Activated CD4-positive, alpha-beta T cell treated with anti-CD3 and anti-CD28 coated beads for 1 hour (primary cell): ENCODE results near the gene LCK.

Source experiments
- DNase-seq: peaks from one replicate; pipeline ENCODE4 v3.0.0-alpha.2; 2020

The LCK gene

GRCh38 chr1:32330558-32331151 is 79.6 kb downstream of the LCK start:
- DNase-seq, result no peak

DNA sequence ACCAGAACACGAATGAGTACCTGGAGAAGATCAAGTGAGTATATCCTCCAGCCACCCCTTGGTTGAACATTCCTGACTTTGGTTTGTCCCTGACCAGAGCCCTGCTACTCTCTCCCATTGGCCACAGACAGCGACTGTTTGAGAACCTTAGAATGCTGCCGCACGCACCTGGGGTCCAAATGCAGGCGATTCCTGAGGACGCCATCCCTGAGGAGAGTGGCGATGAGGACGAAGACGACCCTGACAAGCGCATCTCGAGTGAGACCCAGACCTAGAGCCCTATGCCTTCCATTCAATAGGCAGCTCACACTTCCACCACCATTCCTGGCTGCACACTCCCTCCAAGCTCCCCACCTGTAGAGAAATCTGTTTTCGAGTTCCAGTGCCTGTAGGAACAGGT is 80.5 kb downstream of the LCK start:
- no peak for DNase-seq

DNA sequence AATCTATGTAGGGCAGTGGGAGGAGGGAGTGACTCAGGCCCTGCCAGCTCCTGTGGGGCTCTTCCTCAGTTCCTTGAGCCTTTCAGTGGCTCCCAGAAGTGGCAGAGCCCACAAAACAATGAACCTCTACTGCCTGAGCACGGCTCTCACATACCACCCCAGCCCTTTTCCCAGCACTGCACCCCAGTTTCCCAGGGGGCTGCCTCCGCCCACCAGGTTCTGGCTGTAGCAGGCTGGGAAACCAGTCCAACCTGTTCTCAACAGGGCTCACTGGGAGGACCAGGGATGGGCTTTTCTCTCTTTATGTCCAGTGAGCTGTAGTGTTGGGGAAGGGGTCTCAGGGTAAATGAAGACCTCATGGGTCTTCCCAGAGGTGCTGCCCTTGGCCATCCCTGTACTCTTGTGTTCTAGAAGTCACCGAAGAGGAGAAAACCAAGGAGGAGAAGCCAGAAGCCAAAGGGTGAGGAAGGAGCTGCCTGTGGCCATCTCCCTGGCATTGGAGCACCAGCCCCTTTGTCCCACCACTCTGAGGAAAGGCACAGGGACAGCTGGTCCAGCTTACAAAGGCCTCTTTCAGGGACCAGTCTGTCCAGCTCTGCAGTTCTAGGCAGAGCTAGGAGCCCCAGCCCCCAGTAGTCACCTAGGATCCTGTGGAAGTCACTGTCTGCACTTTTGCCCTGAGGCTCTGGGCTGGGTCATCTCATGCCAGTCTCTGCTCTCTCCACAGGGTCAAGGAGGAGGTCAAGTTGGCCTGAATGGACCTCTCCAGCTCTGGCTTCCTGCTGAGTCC is 81.4 kb downstream of the LCK start:
- DNase-seq, result no peak

GRCh38 chr1:32333251-32333963 is 82.3 kb downstream of the LCK start:
- DNase-seq, result no peak

GRCh38 chr1:32334274-32334861 is 83.3 kb downstream of the LCK start:
- DNase-seq, result no peak

GRCh38 chr1:32334864-32335534 is 83.9 kb downstream of the LCK start:
- DNase-seq, result peak; percentile 57

DNA sequence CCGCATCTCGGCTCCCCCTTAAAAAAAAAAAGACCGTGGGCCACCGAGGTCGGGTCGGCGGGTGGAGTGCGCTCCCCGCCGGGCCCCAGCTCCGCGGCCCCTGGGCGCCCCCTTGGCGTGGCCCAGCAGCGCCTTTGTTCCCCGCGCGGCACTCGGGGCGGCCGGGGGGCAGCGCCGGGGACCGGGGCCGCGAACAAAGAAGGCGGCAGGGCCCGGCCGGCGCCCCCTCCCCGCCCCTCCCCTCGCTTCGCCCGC is 84.4 kb downstream of the LCK start:
- no peak for DNase-seq
